ENCODE measurements around the gene CHST9. TPM values are rescaled to one million over a fixed set of nuclear protein-coding genes. Genes with fewer than 3 reads are reported as not detected.

Gene CHST9
- total RNA-seq, 1 donor from 2014 or later = 0.32 TPM

DNA sequence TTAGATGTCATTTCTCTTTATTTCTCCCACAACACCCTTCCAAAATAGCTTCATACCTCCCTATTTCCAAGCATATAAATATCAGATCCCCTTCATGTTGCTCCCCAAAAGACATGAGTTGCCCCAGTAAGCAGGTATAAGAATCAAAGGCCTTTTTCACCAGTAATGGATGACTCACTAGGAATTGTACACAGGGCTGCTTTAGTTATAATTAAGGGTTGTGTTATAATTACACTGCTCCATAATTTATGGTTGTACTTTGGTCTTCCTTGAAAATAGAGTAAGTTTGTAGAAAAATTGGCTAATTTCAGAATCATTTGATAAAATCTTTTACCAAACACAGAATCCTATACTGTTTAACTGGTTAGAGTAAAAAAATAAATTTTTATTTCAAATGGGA is 310.8 kb downstream of the CHST9 start:
- Mint-ChIP-seq H3K4me3 (ENCODE audit: unreplicated experiment) (no peak overlapping the region), H3K36me3 (ENCODE audit: unreplicated experiment) (no peaks in the 10 kb centered on the region), H3K27ac (ENCODE audit: unreplicated experiment) (no peak overlapping the region), H3K9me3 (ENCODE audit: unreplicated experiment) (peaks cover 5% of the 10 kb centered on the region), H3K27me3 (ENCODE audit: unreplicated experiment) (peaks cover 8% of the 10 kb centered on the region), H3K4me1 (ENCODE audit: unreplicated experiment) (no peaks in the 10 kb centered on the region)
- no peak for DNase-seq (ENCODE audit: extremely low spot score, unreplicated experiment)
- TF ChIP-seq, protein P1, sequence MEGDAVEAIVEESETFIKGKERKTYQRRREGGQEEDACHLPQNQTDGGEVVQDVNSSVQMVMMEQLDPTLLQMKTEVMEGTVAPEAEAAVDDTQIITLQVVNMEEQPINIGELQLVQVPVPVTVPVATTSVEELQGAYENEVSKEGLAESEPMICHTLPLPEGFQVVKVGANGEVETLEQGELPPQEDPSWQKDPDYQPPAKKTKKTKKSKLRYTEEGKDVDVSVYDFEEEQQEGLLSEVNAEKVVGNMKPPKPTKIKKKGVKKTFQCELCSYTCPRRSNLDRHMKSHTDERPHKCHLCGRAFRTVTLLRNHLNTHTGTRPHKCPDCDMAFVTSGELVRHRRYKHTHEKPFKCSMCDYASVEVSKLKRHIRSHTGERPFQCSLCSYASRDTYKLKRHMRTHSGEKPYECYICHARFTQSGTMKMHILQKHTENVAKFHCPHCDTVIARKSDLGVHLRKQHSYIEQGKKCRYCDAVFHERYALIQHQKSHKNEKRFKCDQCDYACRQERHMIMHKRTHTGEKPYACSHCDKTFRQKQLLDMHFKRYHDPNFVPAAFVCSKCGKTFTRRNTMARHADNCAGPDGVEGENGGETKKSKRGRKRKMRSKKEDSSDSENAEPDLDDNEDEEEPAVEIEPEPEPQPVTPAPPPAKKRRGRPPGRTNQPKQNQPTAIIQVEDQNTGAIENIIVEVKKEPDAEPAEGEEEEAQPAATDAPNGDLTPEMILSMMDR (IDR thresholded peaks at IDR 0.05) = no peak

DNA sequence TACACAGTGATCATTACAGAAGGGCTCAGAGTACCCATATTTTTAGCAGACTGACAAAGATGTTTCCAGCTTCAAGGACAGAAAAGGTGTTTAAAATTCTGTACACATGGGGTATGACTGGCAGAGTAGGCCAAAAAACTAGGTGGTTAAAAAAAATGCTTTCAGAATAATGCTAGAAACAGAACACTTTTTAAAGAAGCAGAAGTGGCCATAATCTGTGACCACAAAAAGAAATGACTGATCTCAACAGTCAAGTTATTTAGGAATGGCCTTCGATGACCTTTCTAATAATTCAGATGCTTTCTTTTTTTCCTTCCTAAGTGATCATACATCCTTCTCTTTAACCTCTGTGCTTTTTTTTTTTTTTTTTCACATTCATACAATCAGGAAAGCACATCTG is 315.5 kb downstream of the CHST9 start:
- H3K4me3 Mint-ChIP-seq (ENCODE audit: unreplicated experiment) = no peak overlapping the region
- H3K27me3 Mint-ChIP-seq (ENCODE audit: unreplicated experiment) = peaks cover 22% of the 10 kb centered on the region
- TF ChIP-seq, protein P1 (IDR thresholded peaks at IDR 0.05) = no peak
- no peak for DNase-seq (ENCODE audit: extremely low spot score, unreplicated experiment)
- H3K36me3 Mint-ChIP-seq (ENCODE audit: unreplicated experiment) = no peaks in the 10 kb centered on the region
- no peaks in the 10 kb centered on the region for H3K4me1 Mint-ChIP-seq (ENCODE audit: unreplicated experiment)
- H3K27ac Mint-ChIP-seq (ENCODE audit: unreplicated experiment) = no peak overlapping the region
- H3K9me3 Mint-ChIP-seq (ENCODE audit: unreplicated experiment) = no peaks in the 10 kb centered on the region

DNA sequence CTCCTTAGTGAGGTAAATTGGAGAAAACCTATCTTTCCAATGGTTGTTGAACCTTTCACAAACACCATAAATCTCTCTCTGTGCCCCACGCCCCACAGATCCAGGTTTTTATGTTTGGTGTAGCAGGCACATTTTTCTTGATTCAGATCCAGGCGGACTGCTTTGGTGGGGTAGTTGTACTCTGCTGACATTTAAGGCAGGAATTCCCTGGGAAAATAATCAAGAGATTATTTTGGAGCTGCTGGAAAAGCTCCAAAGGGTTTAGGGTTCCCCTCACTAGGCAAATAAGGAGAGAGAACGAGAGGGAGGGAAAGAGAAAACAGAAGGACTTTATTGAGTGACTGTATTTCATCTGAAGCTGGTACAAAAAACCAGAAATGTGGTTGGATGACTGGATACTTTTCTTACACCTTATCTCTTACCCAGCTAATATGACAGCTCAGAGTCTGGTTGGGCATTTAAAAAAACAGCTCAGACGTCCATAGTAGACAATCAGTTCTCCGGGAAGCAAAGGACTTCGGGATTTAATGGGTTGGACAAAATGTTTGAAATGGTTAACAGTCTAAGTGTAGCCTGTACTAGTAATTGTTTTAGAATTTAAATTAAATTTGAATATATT is 316.0 kb downstream of the CHST9 start:
- Mint-ChIP-seq H3K27ac (ENCODE audit: unreplicated experiment) (no peak overlapping the region), H3K36me3 (ENCODE audit: unreplicated experiment) (no peaks in the 10 kb centered on the region), H3K4me1 (ENCODE audit: unreplicated experiment) (no peaks in the 10 kb centered on the region), H3K4me3 (ENCODE audit: unreplicated experiment) (no peak overlapping the region), H3K27me3 (ENCODE audit: unreplicated experiment) (peaks cover 26% of the 10 kb centered on the region), H3K9me3 (ENCODE audit: unreplicated experiment) (no peaks in the 10 kb centered on the region)
- DNase-seq (ENCODE audit: extremely low spot score, unreplicated experiment) = no peak
- TF ChIP-seq, protein P1 (IDR thresholded peaks at IDR 0.05) = no peak

DNA sequence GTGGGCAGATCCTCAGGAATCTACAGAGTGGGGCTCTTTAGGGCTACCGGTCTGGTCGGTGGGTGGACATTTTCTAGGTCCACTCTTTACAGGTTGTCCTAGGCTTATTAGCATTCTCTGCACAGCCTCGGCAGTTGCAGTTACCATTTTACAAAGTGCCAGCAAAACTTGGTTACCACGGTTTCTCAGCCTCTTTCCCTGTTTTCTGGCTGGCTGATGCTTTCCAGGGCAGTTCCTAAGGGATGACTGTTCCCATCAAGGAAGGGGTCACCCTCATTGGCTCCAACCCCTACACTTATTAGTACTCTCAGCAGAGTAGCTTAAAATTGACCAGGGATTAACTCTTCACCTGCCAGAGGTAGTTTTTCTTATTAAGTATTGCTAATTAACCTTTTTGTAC is 317.6 kb downstream of the CHST9 start:
- Mint-ChIP-seq H3K4me3 (ENCODE audit: unreplicated experiment) (no peak overlapping the region), H3K36me3 (ENCODE audit: unreplicated experiment) (no peaks in the 10 kb centered on the region), H3K27me3 (ENCODE audit: unreplicated experiment) (peaks cover 33% of the 10 kb centered on the region), H3K27ac (ENCODE audit: unreplicated experiment) (no peak overlapping the region), H3K4me1 (ENCODE audit: unreplicated experiment) (no peaks in the 10 kb centered on the region), H3K9me3 (ENCODE audit: unreplicated experiment) (no peaks in the 10 kb centered on the region)
- TF ChIP-seq, protein P1 (IDR thresholded peaks at IDR 0.05) = no peak
- no peak for DNase-seq (ENCODE audit: extremely low spot score, unreplicated experiment)

DNA sequence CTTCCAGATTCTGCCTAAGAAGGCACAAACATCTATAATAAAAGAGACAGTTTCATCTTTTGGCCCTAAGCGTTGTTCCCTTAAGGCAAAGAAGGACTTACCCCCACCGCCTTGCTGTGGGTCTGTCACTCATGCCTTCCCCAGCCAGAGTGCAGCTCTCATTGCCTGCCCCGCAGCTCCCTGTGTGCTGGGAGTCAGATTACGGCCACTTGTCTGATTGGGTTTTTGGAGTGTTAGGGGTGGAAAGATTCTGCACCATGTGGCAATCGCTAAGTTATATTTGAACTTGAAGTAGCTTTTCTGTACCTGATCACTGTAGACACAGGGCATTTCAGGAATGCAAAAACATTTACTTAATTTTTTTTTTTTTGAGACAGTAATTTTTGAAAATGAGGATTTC is 319.6 kb downstream of the CHST9 start, which contains the start of gene AQP4:
Gene AQP4 (minus strand): TSS at position 151 of the 400 bp plus-strand sequence. CDS start 18 bp downstream, at position 133.
- H3K27me3 Mint-ChIP-seq (ENCODE audit: unreplicated experiment) = peaks cover 43% of the 10 kb centered on the region
- H3K4me3 Mint-ChIP-seq (ENCODE audit: unreplicated experiment) = no peak within 1 kb of the TSS
- no peaks in the 10 kb centered on the region for H3K4me1 Mint-ChIP-seq (ENCODE audit: unreplicated experiment)
- no peak for DNase-seq (ENCODE audit: extremely low spot score, unreplicated experiment)
- H3K27ac Mint-ChIP-seq (ENCODE audit: unreplicated experiment) = no peak within 1 kb of the TSS
- no peaks in the 10 kb centered on the region for H3K36me3 Mint-ChIP-seq (ENCODE audit: unreplicated experiment)
- no peaks in the 10 kb centered on the region for H3K9me3 Mint-ChIP-seq (ENCODE audit: unreplicated experiment)
- TF ChIP-seq, protein P1 (IDR thresholded peaks at IDR 0.05) = no peak

All from osteocyte (in vitro differentiated cells).